SK-N-SH (cell line): ENCODE data around the gene EXOC4. TPM values are rescaled to one million over a fixed set of nuclear protein-coding genes. Genes with fewer than 3 reads are reported as not detected.

Source experiments
- CTCF ChIA-PET: fragments of 300-600, 350-600 bp; formaldehyde crosslinking; extraction: SDS; loops from one replicate; lab custom pipeline; 2021; lab: Yijun Ruan, JAX
- POLR2A ChIA-PET: fragments of 350-600 bp; sonication (Branson Sonifier 250); formaldehyde crosslinking; extraction: SDS; loops from one replicate; lab custom pipeline; 2020; ENCODE audit warnings: antibody characterized with exemption, inconsistent platforms; lab: Yijun Ruan, JAX
- DNase-seq: peaks from one replicate; pipeline ENCODE4 v3.0.0; 2012
- H2AFZ ChIP-seq: fragments of 200-600 bp; sonication (generic); 2 replicates; pipeline ENCODE4 v1.8.1; 2016; ENCODE audit warnings: antibody characterized with exemption, mild to moderate bottlenecking, low read depth
- H3F3A ChIP-seq: fragments of 200-600 bp; sonication (generic); replicated peaks from 2 replicates; pipeline ENCODE3; 2016; ENCODE audit warnings: antibody characterized with exemption, mild to moderate bottlenecking; ENCODE audit not compliant: insufficient read depth
- H3K27ac ChIP-seq, 2 experiments: fragments of 200-500 bp in 1 of 2; fragments of 200-600 bp in 1 of 2; sonication (Bioruptor generic) in 1 of 2; sonication (generic), shearing (Covaris generic) in 1 of 2; 2 replicates each; pipeline versions ENCODE4 v1.5.1 to v1.6.1; 2014 to 2016; ENCODE audit warnings: low read depth in 2 of 2, inconsistent platforms in 1 of 2, low read length in 1 of 2, mild to moderate bottlenecking in 1 of 2, mixed read lengths in 1 of 2
- H3K27me3 ChIP-seq: fragments of 200-600 bp; sonication (generic), shearing (Covaris generic); 2 replicates; pipeline ENCODE4 v1.6.1; 2016; ENCODE audit warnings: mixed run types; ENCODE audit not compliant: insufficient read depth
- H3K36me3 ChIP-seq, 2 experiments: fragments of 200-500 bp in 1 of 2; fragments of 200-600 bp in 1 of 2; sonication (Bioruptor generic) in 1 of 2; sonication (generic) in 1 of 2; replicated peaks in 1 of 2; 2 replicates each; pipeline versions ENCODE3 to v1.5.1; 2014 to 2016; ENCODE audit warnings: low read length in 1 of 2, mild to moderate bottlenecking in 1 of 2; ENCODE audit not compliant: insufficient read depth in 2 of 2, control insufficient read depth in 1 of 2
- H3K4me1 ChIP-seq, 2 experiments: fragments of 200-500 bp in 1 of 2; fragments of 200-600 bp in 1 of 2; sonication (Bioruptor generic) in 1 of 2; sonication (generic), shearing (Covaris generic) in 1 of 2; 2 replicates each; pipeline versions ENCODE4 v1.5.1 to v1.6.1; 2014 to 2016; ENCODE audit warnings: low read depth in 1 of 2, low read length in 1 of 2, mixed run types in 1 of 2; ENCODE audit not compliant: insufficient read depth in 2 of 2, control insufficient read depth in 1 of 2
- H3K4me2 ChIP-seq: fragments of 200-600 bp; sonication (generic), shearing (Covaris generic); 2 replicates; pipeline ENCODE4 v1.6.1; 2017; ENCODE audit warnings: mixed run types
- H3K4me3 ChIP-seq, 2 experiments: fragments of 200-500 bp in 1 of 2; fragments of 200-600 bp in 1 of 2; sonication (Bioruptor generic) in 1 of 2; sonication (generic), shearing (Covaris generic) in 1 of 2; 2 replicates each; pipeline versions ENCODE4 v1.5.1 to v1.8.1; 2014 to 2016; ENCODE audit warnings: low read depth in 2 of 2, inconsistent platforms in 1 of 2, low read length in 1 of 2, mild to moderate bottlenecking in 1 of 2, mixed read lengths in 1 of 2, moderate library complexity in 1 of 2
- H3K79me2 ChIP-seq: fragments of 200-600 bp; sonication (generic); 2 replicates; pipeline ENCODE4 v1.8.1; 2017; ENCODE audit warnings: mild to moderate bottlenecking; ENCODE audit not compliant: insufficient read depth
- H3K9ac ChIP-seq: fragments of 200-600 bp; sonication (generic); 2 replicates; pipeline ENCODE4 v1.6.1; 2017; ENCODE audit warnings: mixed run types
- H3K9me2 ChIP-seq: fragments of 200-600 bp; sonication (generic); 2 replicates; pipeline ENCODE4 v1.6.1; 2017; ENCODE audit warnings: mixed run types
- H3K9me3 ChIP-seq: fragments of 200-600 bp; sonication (generic); 2 replicates; pipeline ENCODE4 v1.6.1; 2017; ENCODE audit warnings: mixed run types, mild to moderate bottlenecking, moderate library complexity
- H4K20me1 ChIP-seq: fragments of 200-600 bp; sonication (generic); 2 replicates; pipeline ENCODE4 v1.6.1; 2017; ENCODE audit warnings: mild to moderate bottlenecking, mixed run types; ENCODE audit not compliant: insufficient read depth
- CTCF ChIP-seq: fragments of 200-600 bp; sonication (generic); IDR thresholded peaks from 2 replicates; pipeline ENCODE4 v1.6.1; 2017; ENCODE audit warnings: antibody characterized with exemption, mild to moderate bottlenecking, moderate library complexity
- ELF1 ChIP-seq: IDR thresholded peaks from 2 replicates; pipeline ENCODE4 v1.4.0; 2012
- EP300 ChIP-seq, 2 experiments: IDR thresholded peaks; 2 replicates each; pipeline versions ENCODE4 v1.4.0 to v1.6.1; 2012; ENCODE audit warnings: borderline replicate concordance in 1 of 2, low read depth in 1 of 2, low read length in 1 of 2
- FOSL2 ChIP-seq: IDR thresholded peaks from 2 replicates; pipeline ENCODE4 v1.4.0; 2012; ENCODE audit warnings: low read depth, mild to moderate bottlenecking, moderate library complexity, borderline replicate concordance
- FOXM1 ChIP-seq: IDR thresholded peaks from 2 replicates; pipeline ENCODE4 v1.4.0; 2012; ENCODE audit warnings: low read depth, mild to moderate bottlenecking
- GATA2 ChIP-seq: sonication (generic); formaldehyde crosslinking; IDR thresholded peaks from 2 replicates; pipeline ENCODE4 v1.5.0; 2020; ENCODE audit warnings: mild to moderate bottlenecking, missing genetic modification reagents
- IRF3 ChIP-seq: fragments of 150-350 bp; IDR thresholded peaks from 2 replicates; pipeline ENCODE4 v1.6.1; 2016; ENCODE audit warnings: mild to moderate bottlenecking, low read depth, low read length
- JUND ChIP-seq: IDR thresholded peaks from 2 replicates; pipeline ENCODE4 v1.4.0; 2012
- MAX ChIP-seq: IDR thresholded peaks from 2 replicates; pipeline ENCODE4 v1.4.0; 2012; ENCODE audit warnings: low read depth
- MEF2A ChIP-seq: IDR thresholded peaks from 2 replicates; pipeline ENCODE4 v1.4.0; 2012; ENCODE audit warnings: low read depth, borderline replicate concordance
- MXI1 ChIP-seq: IDR thresholded peaks from 2 replicates; pipeline ENCODE4 v1.6.1; 2012; ENCODE audit warnings: mild to moderate bottlenecking, low read depth, low read length, improper control_type of control experiment
- NFIC ChIP-seq: IDR thresholded peaks from 2 replicates; pipeline ENCODE4 v1.4.0; 2012; ENCODE audit warnings: borderline replicate concordance
- NRF1 ChIP-seq: IDR thresholded peaks from 2 replicates; pipeline ENCODE4 v1.6.1; 2012; ENCODE audit warnings: low read depth, mild to moderate bottlenecking, low read length
- PBX3 ChIP-seq: IDR thresholded peaks from 2 replicates; pipeline ENCODE4; 2012
- POLR2AphosphoS5 ChIP-seq: IDR thresholded peaks from 2 replicates; pipeline ENCODE4 v1.6.1; 2012; ENCODE audit warnings: low read depth, low read length
- RAD21 ChIP-seq: IDR thresholded peaks from 2 replicates; pipeline ENCODE4 v1.6.1; 2012; ENCODE audit warnings: mild to moderate bottlenecking, low read length
- RFX5 ChIP-seq: IDR thresholded peaks from 2 replicates; pipeline ENCODE4 v1.6.1; 2012; ENCODE audit warnings: mild to moderate bottlenecking, improper control_type of control experiment, low read length
- RXRA ChIP-seq: IDR thresholded peaks from 2 replicates; pipeline ENCODE4 v1.4.0; 2012; ENCODE audit warnings: low read depth, mild to moderate bottlenecking, borderline replicate concordance
- SIN3A ChIP-seq: IDR thresholded peaks from 2 replicates; pipeline ENCODE4 v1.6.1; 2012; ENCODE audit warnings: low read depth, mild to moderate bottlenecking, low read length, moderate library complexity, borderline replicate concordance
- TCF12 ChIP-seq: IDR thresholded peaks from 2 replicates; pipeline ENCODE4 v1.4.0; 2012
- USF1 ChIP-seq: IDR thresholded peaks from 2 replicates; pipeline ENCODE4 v1.4.0; 2012; ENCODE audit warnings: low read depth, borderline replicate concordance
- YY1 ChIP-seq: IDR thresholded peaks from 2 replicates; pipeline ENCODE4 v1.4.0; 2012; ENCODE audit warnings: low read depth, mild to moderate bottlenecking
- ZBTB33 ChIP-seq: IDR thresholded peaks from 2 replicates; pipeline ENCODE4 v1.4.0; 2012; ENCODE audit warnings: low read depth, borderline replicate concordance
- WGBS: methylation state at CpG from one replicate; pipeline ENCODE4 v1.1.6; 2017; ENCODE audit warnings: low lambda C conversion rate; 5-methylcytosine and 5-hydroxymethylcytosine counted together
- polyA plus RNA-seq, 3 experiments: library from polyadenylated mRNA; depleted of rRNA; stranded (reverse); fragments of >200 nt; gene quantifications; 2 replicates each; pipeline ENCODE4 v1.2.3, GENCODE V29; 2012

The EXOC4 gene
- polyA plus RNA-seq, 1 of the 3 experiments (the other 2 are of a cell fraction): 37.3 TPM

GRCh38 chr7:133371616-133372015 lies 118.7 kb downstream of the EXOC4 start:
- H3K9me2 ChIP-seq: no peaks in the 10 kb centered on the region
- H3K9ac ChIP-seq: no peak overlapping the region
- WGBS: 99% methylated on average over 4 of the region's 4 CpGs
- H3K36me3 ChIP-seq: peaks cover 2 to 6% of the 10 kb centered on the region in 2 experiments
- no peaks in the 10 kb centered on the region for H3F3A ChIP-seq
- H3K9me3 ChIP-seq: no peaks in the 10 kb centered on the region
- no peaks in the 10 kb centered on the region for H3K79me2 ChIP-seq
- ChIA-PET POLR2A (no interaction called here), CTCF (interaction anchor here (0.7 kb wide), 1 partner anchor 21 kb away, joined by 3 read pairs; no protein-coding TSS in a partner anchor)
- no peaks in the 10 kb centered on the region for H3K27me3 ChIP-seq
- H3K4me2 ChIP-seq: no peak overlapping the region
- TF ChIP-seq YY1: no peak
- TF ChIP-seq FOSL2: no peak
- no peak for TF ChIP-seq SIN3A
- no peak for TF ChIP-seq EP300 (IDR thresholded peaks at IDR 0.05; ENCODE audit: borderline replicate concordance in 1 of 2, low read depth in 1 of 2, low read length in 1 of 2)
- no peak for TF ChIP-seq MXI1
- TF ChIP-seq ELF1: no peak
- no peak for TF ChIP-seq POLR2AphosphoS5
- no peak for TF ChIP-seq JUND
- TF ChIP-seq GATA2 (CRISPR knock-in tag): no peak
- no peak for TF ChIP-seq FOXM1
- no peak for TF ChIP-seq MAX
- no peak for TF ChIP-seq RAD21
- TF ChIP-seq RFX5: no peak
- no peak for TF ChIP-seq ZBTB33
- TF ChIP-seq USF1: no peak
- TF ChIP-seq NFIC: no peak
- TF ChIP-seq NRF1: no peak
- TF ChIP-seq TCF12: no peak
- H2AFZ ChIP-seq: no peak overlapping the region
- no peak for DNase-seq
- H3K27ac ChIP-seq: no peak overlapping the region
- H3K4me1 ChIP-seq: peaks cover under 1 to 7% of the 10 kb centered on the region in 2 experiments; a peak in 2 of 4 replicates
- H4K20me1 ChIP-seq: no peaks in the 10 kb centered on the region
- no peak overlapping the region for H3K4me3 ChIP-seq

GRCh38 chr7:133372337-133372736 lies 119.5 kb downstream of the EXOC4 start:
- Histone ChIP-seq H3K4me3 (no peak overlapping the region), H3K27me3 (no peaks in the 10 kb centered on the region), H4K20me1 (no peaks in the 10 kb centered on the region), H3K36me3 (peaks cover 2 to 9% of the 10 kb centered on the region in 2 experiments), H3K9me3 (no peaks in the 10 kb centered on the region), H3K9ac (no peak overlapping the region), H3F3A (no peaks in the 10 kb centered on the region), H3K79me2 (no peaks in the 10 kb centered on the region), H3K4me1 (peaks cover 0 to 7% of the 10 kb centered on the region in 2 experiments; a peak in 2 of 4 replicates), H3K4me2 (no peak overlapping the region), H2AFZ (no peak overlapping the region), H3K27ac (no peak overlapping the region), H3K9me2 (no peaks in the 10 kb centered on the region)
- no peak for DNase-seq
- CTCF ChIA-PET: interaction anchor here (0.7 kb wide), 1 partner anchor 21 kb away, joined by 3 read pairs; no protein-coding TSS in a partner anchor
- WGBS: 96% methylated on average over 1 of the region's 1 CpG
- POLR2A ChIA-PET: no interaction called here
- TF ChIP-seq IRF3 (no peak), RXRA (no peak), POLR2AphosphoS5 (no peak), GATA2 (CRISPR knock-in tag) (no peak), PBX3 (no peak), CTCF (no peak), MEF2A (no peak), FOSL2 (no peak), NRF1 (no peak)
